HepG2 (cell line): ENCODE results near the gene OVCA2. TPM values are rescaled to one million over a fixed set of nuclear protein-coding genes. Genes with fewer than 3 reads are reported as not detected.
A peak's percentile ranks its signal among the peaks of the same experiment; 100 is the strongest.

Experiments
- ATAC-seq: fragments of 200-7000 bp; cut with Tn5 transposase; 3 replicates; pipeline ENCODE4 v1.9.1; 2020; ENCODE audit warnings: mild to moderate bottlenecking, moderate library complexity
- BruUV-seq: library from RNA; stranded (reverse); fragments of 400-500 nt; replicated peaks from 2 replicates; lab custom pipeline; 2021; lab: Mats Ljungman, UMichigan
- CTCF ChIA-PET: fragments of 300-600 bp; formaldehyde crosslinking; extraction: SDS; loops from one replicate; lab custom pipeline; 2021; ENCODE audit warnings: low total read pairs, inconsistent platforms, low intra/inter-chr PET ratio; lab: Yijun Ruan, JAX
- POLR2A ChIA-PET: fragments of 350-600 bp; sonication (Branson Sonifier 250); formaldehyde crosslinking; loops from one replicate; lab custom pipeline; 2020; ENCODE audit warnings: antibody characterized with exemption, inconsistent platforms; lab: Yijun Ruan, JAX
- DNase-seq: peaks from one replicate; pipeline ENCODE4 v3.0.0-alpha.2; 2015; ENCODE audit warnings: low spot score
- FAIRE-seq: peaks from 3 replicates; lab custom pipeline; 2011; peaks lifted over from hg19 to GRCh38; lab: Jason Lieb, UNC
- H2AFZ ChIP-seq: one replicate; pipeline ENCODE4 v1.6.1; 2011; ENCODE audit warnings: low read length, inconsistent platforms
- H3K27ac ChIP-seq: fragments of 300-600 bp; 3 replicates; pipeline ENCODE4 v1.8.0; 2011; ENCODE audit warnings: mixed run types, mild to moderate bottlenecking, mixed read lengths, low read length, inconsistent platforms; ENCODE audit not compliant: insufficient read depth; ENCODE audit errors: extremely low read length
- H3K27me3 ChIP-seq, 2 experiments: fragments of 200-600 bp in 1 of 2; 2 replicates in 1 of 2; 3 replicates in 1 of 2; pipeline versions ENCODE4 v1.6.0 to v1.8.0; 2011; ENCODE audit warnings: low read length in 2 of 2, mild to moderate bottlenecking in 2 of 2, moderate library complexity in 2 of 2, inconsistent platforms in 1 of 2; ENCODE audit not compliant: insufficient read depth in 2 of 2, control insufficient read depth in 1 of 2
- H3K36me3 ChIP-seq, 2 experiments: fragments of 200-600 bp in 1 of 2; replicated peaks in 1 of 2; 2 replicates in 1 of 2; 3 replicates in 1 of 2; pipeline versions ENCODE4 v1.5.1 to v1.8.0; 2011; ENCODE audit warnings: low read length in 2 of 2, inconsistent platforms in 1 of 2; ENCODE audit not compliant: insufficient read depth in 2 of 2, control insufficient read depth in 1 of 2
- H3K4me1 ChIP-seq: 2 replicates; pipeline ENCODE4 v1.5.1; 2012; ENCODE audit warnings: low read length, inconsistent platforms; ENCODE audit not compliant: insufficient read depth
- H3K4me2 ChIP-seq: 2 replicates; pipeline ENCODE4 v1.6.0; 2011; ENCODE audit warnings: low read depth, low read length, inconsistent platforms
- H3K4me3 ChIP-seq, 3 experiments: fragments of 200-600 bp in 1 of 3; sonication (generic), shearing (Covaris generic) in 1 of 3; replicated peaks in 1 of 3; 2 replicates each; pipeline ENCODE4 v1.5.1; 2011 to 2016; ENCODE audit warnings: low read length in 3 of 3, inconsistent platforms in 2 of 3, low read depth in 2 of 3, mild to moderate bottlenecking in 2 of 3, control low read depth in 1 of 3, mixed read lengths in 1 of 3; ENCODE audit not compliant: insufficient read depth in 1 of 3
- H3K79me2 ChIP-seq: one replicate; pipeline ENCODE4 v1.6.1; 2011; ENCODE audit warnings: low read length, inconsistent platforms; ENCODE audit not compliant: insufficient read depth
- H3K9ac ChIP-seq: 2 replicates; pipeline ENCODE4 v1.6.0; 2011; ENCODE audit warnings: mild to moderate bottlenecking, low read depth, low read length, inconsistent platforms; ENCODE audit not compliant: insufficient read depth
- H3K9me3 ChIP-seq: 2 replicates; pipeline ENCODE4 v1.5.1; 2012; ENCODE audit warnings: mild to moderate bottlenecking, low read length
- H4K20me1 ChIP-seq: 2 replicates; pipeline ENCODE4 v1.6.0; 2011; ENCODE audit warnings: inconsistent platforms, mild to moderate bottlenecking, low read length, moderate library complexity; ENCODE audit not compliant: insufficient read depth
- AGO2 ChIP-seq: fragments of 200-400 bp; formaldehyde crosslinking; optimal IDR thresholded peaks from 2 replicates; pipeline ENCODE3; 2017; ENCODE audit warnings: mild to moderate bottlenecking, low read depth, low read length, moderate library complexity
- ZNF335 ChIP-seq: sonication (generic); formaldehyde crosslinking; IDR thresholded peaks from 2 replicates; pipeline ENCODE4 v1.4.0; 2020; ENCODE audit warnings: missing genetic modification reagents
- WGBS: methylation state at CpG from one replicate; pipeline ENCODE4 v1.1.6; 2017; ENCODE audit warnings: low lambda C conversion rate; 5-methylcytosine and 5-hydroxymethylcytosine counted together
- in situ Hi-C: cut with HindIII; loops from 2 replicates; pipeline ENCODE4 v1.10.0; 2017; ENCODE audit warnings: low pct_unique_long_range_greater_than_20kb; ENCODE audit not compliant: extremely low pct_ligation_motif_present
- intact Hi-C: fragments of 100-400 bp; cut with micrococcal nuclease; formaldehyde crosslinking; loops from one replicate; pipeline ENCODE4 v1.10.0; 2022; ENCODE audit not compliant: unreplicated experiment
- polyA plus RNA-seq, 8 experiments: library from polyadenylated mRNA; depleted of rRNA in 3 of 8; stranded (reverse) in 7 of 8; unstranded in 1 of 8; fragments of >200 nt; fragmentation: Illumina TruSeq in 4 of 8; extraction: Trizol in 4 of 8; gene quantifications; 2 replicates each; pipeline versions ENCODE4 v1.2.1 to v1.2.3, GENCODE V29; 2011 to 2016; ENCODE audit warnings: low read depth in 4 of 8, missing spikeins in 1 of 8, mixed read lengths in 1 of 8; ENCODE audit not compliant: insufficient read depth in 1 of 8
- total RNA-seq, 5 experiments: library from RNA; depleted of rRNA; stranded (reverse); fragments of >200 nt; fragmentation: Illumina TruSeq; extraction: Trizol; gene quantifications; 2 replicates each; pipeline ENCODE4 v1.2.3, GENCODE V29; 2016; ENCODE audit warnings: low read depth in 1 of 5
- TF ChIP-seq, protein P1 (sequence below): IDR thresholded peaks from 2 replicates; pipeline ENCODE4 v1.6.1; 2016; ENCODE audit warnings: control low read depth
- TF ChIP-seq, protein P2 (sequence below): sonication (generic); formaldehyde crosslinking; IDR thresholded peaks from 2 replicates; pipeline ENCODE4 v1.4.0; 2020; ENCODE audit warnings: mild to moderate bottlenecking, missing genetic modification reagents

OVCA2 gene
- total and polyA plus RNA-seq, 2 of the 13 experiments (the other 11 are each of a cell fraction or from before 2014, with no cell fraction given) = 23.7 to 28.2 TPM

DNA sequence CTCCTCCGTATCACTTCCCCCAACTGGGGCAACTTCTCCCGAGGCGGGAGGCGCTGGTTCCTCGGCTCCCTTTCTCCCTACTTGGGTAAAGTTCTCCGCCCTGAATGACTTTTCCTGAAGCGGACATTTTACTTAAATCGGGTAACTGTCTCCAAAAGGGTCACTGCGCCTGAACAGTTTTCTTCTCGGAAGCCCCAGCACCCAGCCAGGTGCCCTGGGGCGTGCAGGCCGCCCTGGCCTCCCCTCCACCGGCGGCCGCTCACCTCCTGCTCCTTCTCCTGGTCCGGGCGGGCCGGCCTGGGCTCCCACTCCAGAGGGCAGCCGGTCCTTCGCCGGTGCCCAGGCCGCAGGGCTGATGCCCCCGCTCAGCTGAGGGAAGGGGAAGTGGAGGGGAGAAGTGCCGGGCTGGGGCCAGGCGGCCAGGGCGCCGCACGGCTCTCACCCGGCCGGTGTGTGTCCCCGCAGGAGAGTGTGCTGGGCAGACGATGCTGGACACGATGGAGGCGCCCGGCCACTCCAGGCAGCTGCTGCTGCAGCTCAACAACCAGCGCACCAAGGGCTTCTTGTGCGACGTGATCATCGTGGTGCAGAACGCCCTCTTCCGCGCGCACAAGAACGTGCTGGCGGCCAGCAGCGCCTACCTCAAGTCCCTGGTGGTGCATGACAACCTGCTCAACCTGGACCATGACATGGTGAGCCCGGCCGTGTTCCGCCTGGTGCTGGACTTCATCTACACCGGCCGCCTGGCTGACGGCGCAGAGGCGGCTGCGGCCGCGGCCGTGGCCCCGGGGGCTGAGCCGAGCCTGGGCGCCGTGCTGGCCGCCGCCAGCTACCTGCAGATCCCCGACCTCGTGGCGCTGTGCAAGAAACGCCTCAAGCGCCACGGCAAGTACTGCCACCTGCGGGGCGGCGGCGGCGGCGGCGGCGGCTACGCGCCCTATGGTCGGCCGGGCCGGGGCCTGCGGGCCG lies 14.7 kb downstream of the OVCA2 start:
- peak; percentile 22 for TF ChIP-seq AGO2
- TF ChIP-seq, protein P1, sequence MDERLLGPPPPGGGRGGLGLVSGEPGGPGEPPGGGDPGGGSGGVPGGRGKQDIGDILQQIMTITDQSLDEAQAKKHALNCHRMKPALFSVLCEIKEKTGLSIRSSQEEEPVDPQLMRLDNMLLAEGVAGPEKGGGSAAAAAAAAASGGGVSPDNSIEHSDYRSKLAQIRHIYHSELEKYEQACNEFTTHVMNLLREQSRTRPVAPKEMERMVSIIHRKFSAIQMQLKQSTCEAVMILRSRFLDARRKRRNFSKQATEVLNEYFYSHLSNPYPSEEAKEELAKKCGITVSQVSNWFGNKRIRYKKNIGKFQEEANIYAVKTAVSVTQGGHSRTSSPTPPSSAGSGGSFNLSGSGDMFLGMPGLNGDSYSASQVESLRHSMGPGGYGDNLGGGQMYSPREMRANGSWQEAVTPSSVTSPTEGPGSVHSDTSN (CRISPR knock-in tag) = no peak

DNA sequence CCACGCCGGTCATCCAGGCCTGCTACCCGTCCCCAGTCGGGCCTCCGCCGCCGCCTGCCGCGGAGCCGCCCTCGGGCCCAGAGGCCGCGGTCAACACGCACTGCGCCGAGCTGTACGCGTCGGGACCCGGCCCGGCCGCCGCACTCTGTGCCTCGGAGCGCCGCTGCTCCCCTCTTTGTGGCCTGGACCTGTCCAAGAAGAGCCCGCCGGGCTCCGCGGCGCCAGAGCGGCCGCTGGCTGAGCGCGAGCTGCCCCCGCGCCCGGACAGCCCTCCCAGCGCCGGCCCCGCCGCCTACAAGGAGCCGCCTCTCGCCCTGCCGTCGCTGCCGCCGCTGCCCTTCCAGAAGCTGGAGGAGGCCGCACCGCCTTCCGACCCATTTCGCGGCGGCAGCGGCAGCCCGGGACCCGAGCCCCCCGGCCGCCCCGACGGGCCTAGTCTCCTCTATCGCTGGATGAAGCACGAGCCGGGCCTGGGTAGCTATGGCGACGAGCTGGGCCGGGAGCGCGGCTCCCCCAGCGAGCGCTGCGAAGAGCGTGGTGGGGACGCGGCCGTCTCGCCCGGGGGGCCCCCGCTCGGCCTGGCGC lies 15.4 kb downstream of the OVCA2 start:
- WGBS = 98% methylated on average over 60 of the region's 81 CpGs
- peaks cover 14% of the 10 kb centered on the region; the same call in 1 of the 2 replicates for H4K20me1 ChIP-seq
- no peak overlapping the region for H2AFZ ChIP-seq
- POLR2A ChIA-PET = no interaction called here
- H3K9ac ChIP-seq = no peak overlapping the region
- CTCF ChIA-PET = no interaction called here
- H3K27me3 ChIP-seq = peaks cover 0 to 12% of the 10 kb centered on the region in 2 experiments; a peak in 3 of 5 replicates
- no TSS peak for BruUV-seq
- no peak for DNase-seq
- H3K27ac ChIP-seq = no peak overlapping the region
- TF ChIP-seq ZNF335 (CRISPR knock-in tag) = no peak
- TF ChIP-seq, protein P2, sequence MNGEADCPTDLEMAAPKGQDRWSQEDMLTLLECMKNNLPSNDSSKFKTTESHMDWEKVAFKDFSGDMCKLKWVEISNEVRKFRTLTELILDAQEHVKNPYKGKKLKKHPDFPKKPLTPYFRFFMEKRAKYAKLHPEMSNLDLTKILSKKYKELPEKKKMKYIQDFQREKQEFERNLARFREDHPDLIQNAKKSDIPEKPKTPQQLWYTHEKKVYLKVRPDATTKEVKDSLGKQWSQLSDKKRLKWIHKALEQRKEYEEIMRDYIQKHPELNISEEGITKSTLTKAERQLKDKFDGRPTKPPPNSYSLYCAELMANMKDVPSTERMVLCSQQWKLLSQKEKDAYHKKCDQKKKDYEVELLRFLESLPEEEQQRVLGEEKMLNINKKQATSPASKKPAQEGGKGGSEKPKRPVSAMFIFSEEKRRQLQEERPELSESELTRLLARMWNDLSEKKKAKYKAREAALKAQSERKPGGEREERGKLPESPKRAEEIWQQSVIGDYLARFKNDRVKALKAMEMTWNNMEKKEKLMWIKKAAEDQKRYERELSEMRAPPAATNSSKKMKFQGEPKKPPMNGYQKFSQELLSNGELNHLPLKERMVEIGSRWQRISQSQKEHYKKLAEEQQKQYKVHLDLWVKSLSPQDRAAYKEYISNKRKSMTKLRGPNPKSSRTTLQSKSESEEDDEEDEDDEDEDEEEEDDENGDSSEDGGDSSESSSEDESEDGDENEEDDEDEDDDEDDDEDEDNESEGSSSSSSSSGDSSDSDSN (CRISPR knock-in tag) = no peak
- TF ChIP-seq, all 625 proteins: peak for 0
- no peak for FAIRE-seq
- in situ Hi-C loops = no loop called here
- no peak for ATAC-seq
- Histone ChIP-seq H3K36me3 (peaks cover 0 to 2% of the 10 kb centered on the region in 2 experiments; a peak in 2 of 5 replicates), H3K4me2 (no peak overlapping the region), H3K4me1 (peaks cover 13% of the 10 kb centered on the region), H3K4me3 (no peak overlapping the region), H3K9me3 (no peaks in the 10 kb centered on the region), H3K79me2 (no peaks in the 10 kb centered on the region)
- intact Hi-C loops = no loop called here

More for the DNA sequence above, 14.7 kb downstream of the OVCA2 start:
- no peak for ATAC-seq
- H3K9ac ChIP-seq = no peak overlapping the region
- H2AFZ ChIP-seq = no peak overlapping the region
- no peak overlapping the region for H3K4me3 ChIP-seq
- no peak overlapping the region for H3K4me2 ChIP-seq
- in situ Hi-C loops (no loop called here), intact Hi-C loops (no loop called here)
- no peaks in the 10 kb centered on the region for H3K79me2 ChIP-seq
- WGBS = 96% methylated on average over 40 of the region's 85 CpGs
- H3K27me3 ChIP-seq = peaks cover 2 to 19% of the 10 kb centered on the region in 2 experiments; a peak in 4 of 5 replicates
- H4K20me1 ChIP-seq = peaks cover 20% of the 10 kb centered on the region; the same call in 1 of the 2 replicates
- ChIA-PET CTCF (interaction anchor here (3.8 kb wide), 1 partner anchor 188 kb away, joined by 37 read pairs; no protein-coding TSS in a partner anchor), POLR2A (no interaction called here)
- no peak for FAIRE-seq
- no TSS peak for BruUV-seq
- H3K36me3 ChIP-seq = peaks cover 0 to 2% of the 10 kb centered on the region in 2 experiments; a peak in 2 of 5 replicates
- no peaks in the 10 kb centered on the region for H3K9me3 ChIP-seq
- H3K27ac ChIP-seq = no peak overlapping the region
- H3K4me1 ChIP-seq = peaks cover 21% of the 10 kb centered on the region
- no peak for DNase-seq
